ENCODE data around the gene ACOT6. TPM values are rescaled to one million over a fixed set of nuclear protein-coding genes. Genes with fewer than 3 reads are reported as not detected.

Gene ACOT6
- polyA plus RNA-seq, 3 donors, result not detected

GRCh38 chr14:73613419-73613963 is 1.2 kb downstream of the ACOT6 start:
- no CpG with 5 or more reads among the region's 3 CpGs for WGBS (ENCODE audit: insufficient coverage)
- Histone ChIP-seq H3K4me2 (replicated peaks; ENCODE audit: extremely low read depth, low read length, poor library complexity, severe bottlenecking) (peak overlapping the region; percentile 92), H2AFZ (ENCODE audit: insufficient read depth, low read depth, low read length, poor library complexity, severe bottlenecking) (peak overlapping the region; percentile 85), H3K79me2 (ENCODE audit: insufficient read depth, low read length) (no peaks in the 10 kb centered on the region), H3K36me3 (replicated peaks in 1 of 2; ENCODE audit: control insufficient read depth in 1 of 2, insufficient read depth in 2 of 2, low read length in 2 of 2) (no peaks in the 10 kb centered on the region), H3K27ac (ENCODE audit: low read depth in 1 of 2, low read length in 2 of 2) (no peak overlapping the region), H3K4me1 (ENCODE audit: control insufficient read depth in 1 of 2, insufficient read depth in 2 of 2, low read length in 2 of 2) (peaks cover 7 to 9% of the 10 kb centered on the region in 2 donors), H3K9me3 (replicated peaks in 1 of 2; ENCODE audit: control insufficient read depth in 1 of 2, insufficient read depth in 1 of 2, low read length in 2 of 2) (no peaks in the 10 kb centered on the region), H3K27me3 (ENCODE audit: control insufficient read depth in 2 of 2, insufficient read depth in 2 of 2, low read length in 2 of 2) (peaks cover 11 to 16% of the 10 kb centered on the region in 2 donors), H3K4me3 (replicated peaks in 1 of 3; ENCODE audit: low read depth in 2 of 3, low read length in 3 of 3) (peak overlapping the region in 1 of 3 experiments; percentile 82), H3K9ac (ENCODE audit: insufficient read depth, low read length, poor library complexity, severe bottlenecking) (peak overlapping the region; percentile 36), H4K20me1 (ENCODE audit: insufficient read depth, low read length) (no peaks in the 10 kb centered on the region)
- no peak for TF ChIP-seq CTCF (IDR thresholded peaks at IDR 0.05)
- Mint-ChIP-seq H3K9me3 (peaks cover 0 to 4% (median 0%) of the 10 kb centered on the region in 7 donors), H3K4me1 (peaks cover 7% of the 10 kb centered on the region), H3K36me3 (no peaks in the 10 kb centered on the region), H3K27ac (no peak overlapping the region), H3K27me3 (ENCODE audit: low read depth in 3 of 3) (peaks cover 11 to 28% (median 26%) of the 10 kb centered on the region in 3 donors), H3K4me3 (peak overlapping the region; percentile 82 to 92)
- no peak for DNase-seq
- intact Hi-C loops (cut with micrococcal nuclease), result no loop called here

- Histone ChIP-seq H3K9ac (ENCODE audit: insufficient read depth, low read length, poor library complexity, severe bottlenecking) (no peak overlapping the region), H3K27me3 (ENCODE audit: control insufficient read depth in 2 of 2, insufficient read depth in 2 of 2, low read length in 2 of 2) (peaks cover 9 to 13% of the 10 kb centered on the region in 2 donors), H4K20me1 (ENCODE audit: insufficient read depth, low read length) (no peaks in the 10 kb centered on the region), H3K27ac (ENCODE audit: low read depth in 1 of 2, low read length in 2 of 2) (no peak overlapping the region), H3K4me3 (replicated peaks in 1 of 3; ENCODE audit: low read depth in 2 of 3, low read length in 3 of 3) (no peak overlapping the region), H3K36me3 (replicated peaks in 1 of 2; ENCODE audit: control insufficient read depth in 1 of 2, insufficient read depth in 2 of 2, low read length in 2 of 2) (no peaks in the 10 kb centered on the region), H3K4me2 (replicated peaks; ENCODE audit: extremely low read depth, low read length, poor library complexity, severe bottlenecking) (no peak overlapping the region), H3K79me2 (ENCODE audit: insufficient read depth, low read length) (no peaks in the 10 kb centered on the region), H3K9me3 (replicated peaks in 1 of 2; ENCODE audit: control insufficient read depth in 1 of 2, insufficient read depth in 1 of 2, low read length in 2 of 2) (no peaks in the 10 kb centered on the region), H3K4me1 (ENCODE audit: control insufficient read depth in 1 of 2, insufficient read depth in 2 of 2, low read length in 2 of 2) (peaks cover 7 to 9% of the 10 kb centered on the region in 2 donors), H2AFZ (ENCODE audit: insufficient read depth, low read depth, low read length, poor library complexity, severe bottlenecking) (no peak overlapping the region)
- intact Hi-C loops (cut with micrococcal nuclease), result no loop called here
- H3K9me3 Mint-ChIP-seq, result no peaks in the 10 kb centered on the region
- no peak for TF ChIP-seq CTCF (IDR thresholded peaks at IDR 0.05)
- 93% methylated on average over 3 of the region's 4 CpGs for WGBS (ENCODE audit: insufficient coverage)
- peak overlapping the region in 1 of 7 donors; percentile 6 for H3K27ac Mint-ChIP-seq
- peaks cover 11 to 20% (median 18%) of the 10 kb centered on the region in 3 donors for H3K27me3 Mint-ChIP-seq (ENCODE audit: low read depth in 3 of 3)
- H3K4me3 Mint-ChIP-seq, result no peak overlapping the region
- no peak for DNase-seq
- no peaks in the 10 kb centered on the region for H3K36me3 Mint-ChIP-seq
- H3K4me1 Mint-ChIP-seq, result peaks cover 7% of the 10 kb centered on the region
Observed at GRCh38 chr14:73616831-73617230, 4.5 kb downstream of the ACOT6 start.
